H1 (cell line): ENCODE data around the gene SH2D1B. TPM values are rescaled to one million over a fixed set of nuclear protein-coding genes. Genes with fewer than 3 reads are reported as not detected.

ENCODE experiments used
- CTCF ChIA-PET: fragments of 300-600 bp; sonication (Branson Sonifier 250); formaldehyde crosslinking; loops from one replicate; lab custom pipeline; 2021; ENCODE audit not compliant: partially characterized antibody; lab: Charles Lee
- POLR2A ChIA-PET: fragments of 300-600 bp; sonication (Branson Sonifier 250); formaldehyde crosslinking; loops from one replicate; lab custom pipeline; 2021; ENCODE audit warnings: inconsistent platforms; ENCODE audit not compliant: partially characterized antibody; lab: Charles Lee
- DNase-seq, 2 experiments: peaks; one replicate each; pipeline versions ENCODE4 v3.0.0 to v3.0.0-alpha.2; 2010 to 2022; ENCODE audit warnings: low spot score in 2 of 2, low read depth in 1 of 2, mixed read lengths in 1 of 2
- FAIRE-seq: peaks from 2 replicates; lab custom pipeline; 2011; peaks lifted over from hg19 to GRCh38; lab: Jason Lieb, UNC
- H2AFZ ChIP-seq: 2 replicates; pipeline ENCODE4 v1.8.1; 2012; ENCODE audit warnings: low read length, inconsistent platforms
- H2AK5ac ChIP-seq: 2 replicates; pipeline ENCODE4 v1.6.1; 2013; ENCODE audit warnings: low read depth, low read length
- H2BK120ac ChIP-seq: replicated peaks from 2 replicates; pipeline ENCODE3; 2013; ENCODE audit warnings: low read depth, low read length, inconsistent platforms
- H2BK12ac ChIP-seq: 2 replicates; pipeline ENCODE4 v1.6.1; 2013; ENCODE audit warnings: low read depth, low read length
- H2BK15ac ChIP-seq: 2 replicates; pipeline ENCODE4 v1.6.1; 2013; ENCODE audit warnings: low read length
- H2BK20ac ChIP-seq: 2 replicates; pipeline ENCODE4 v1.6.1; 2013; ENCODE audit warnings: low read length
- H2BK5ac ChIP-seq: 2 replicates; pipeline ENCODE4 v1.6.1; 2013; ENCODE audit warnings: low read depth, low read length
- H3K14ac ChIP-seq: 2 replicates; pipeline ENCODE4 v1.6.1; 2013; ENCODE audit warnings: inconsistent platforms; ENCODE audit not compliant: insufficient read length
- H3K18ac ChIP-seq: 2 replicates; pipeline ENCODE4 v1.6.1; 2013; ENCODE audit warnings: low read length; ENCODE audit errors: extremely low read depth
- H3K23ac ChIP-seq: 2 replicates; pipeline ENCODE4 v1.6.1; 2013; ENCODE audit warnings: inconsistent platforms; ENCODE audit not compliant: insufficient read length
- H3K23me2 ChIP-seq: 2 replicates; pipeline ENCODE4 v1.6.1; 2013; ENCODE audit warnings: low read depth, low read length
- H3K27ac ChIP-seq: 2 replicates; pipeline ENCODE4 v1.6.1; 2011; ENCODE audit warnings: low read depth, low read length, inconsistent platforms
- H3K27me3 ChIP-seq, 4 experiments: replicated peaks in 1 of 4; 1 replicate in 1 of 4; 2 replicates in 3 of 4; pipeline versions ENCODE4 v1.6.1 to v1.8.1; 2011 to 2013; ENCODE audit warnings: low read length in 3 of 4, mild to moderate bottlenecking in 3 of 4, inconsistent platforms in 2 of 4, mixed read lengths in 2 of 4, moderate library complexity in 1 of 4; ENCODE audit not compliant: control insufficient read depth in 3 of 4, insufficient read depth in 3 of 4; ENCODE audit errors: extremely low read depth in 1 of 4
- H3K36me3 ChIP-seq, 4 experiments: 2 replicates each; pipeline versions ENCODE4 v1.6.1 to v1.8.1; 2011 to 2013; ENCODE audit warnings: mild to moderate bottlenecking in 4 of 4, low read length in 3 of 4, moderate library complexity in 2 of 4, control low read depth in 1 of 4, inconsistent platforms in 1 of 4; ENCODE audit not compliant: insufficient read depth in 4 of 4, control insufficient read depth in 2 of 4
- H3K4ac ChIP-seq: replicated peaks from 2 replicates; pipeline ENCODE3; 2013; ENCODE audit warnings: low read length, low read depth, mixed read lengths, inconsistent platforms; ENCODE audit not compliant: insufficient read length
- H3K4me1 ChIP-seq, 4 experiments: replicated peaks in 1 of 4; 1 replicate in 1 of 4; 2 replicates in 3 of 4; pipeline versions ENCODE4 v1.6.1 to v1.8.1; 2011 to 2013; ENCODE audit warnings: low read length in 3 of 4, inconsistent platforms in 2 of 4, mixed read lengths in 1 of 4; ENCODE audit not compliant: insufficient read depth in 4 of 4, control insufficient read depth in 3 of 4
- H3K4me2 ChIP-seq, 2 experiments: 2 replicates each; pipeline versions ENCODE4 v1.6.1 to v1.8.1; 2011 to 2013; ENCODE audit warnings: low read depth in 2 of 2, low read length in 2 of 2, control low read depth in 1 of 2, inconsistent platforms in 1 of 2, mild to moderate bottlenecking in 1 of 2; ENCODE audit not compliant: insufficient read depth in 1 of 2
- H3K4me3 ChIP-seq, 4 experiments: fragments of 200-600, 300-600 bp in 1 of 4; sonication (generic), shearing (Covaris generic), sonication (Bioruptor Twin) in 1 of 4; 2 replicates each; pipeline versions ENCODE4 v1.5.1 to v1.8.1; 2011 to 2016; ENCODE audit warnings: low read length in 4 of 4, low read depth in 3 of 4, control low read depth in 2 of 4, inconsistent platforms in 2 of 4, mild to moderate bottlenecking in 2 of 4, mixed read lengths in 1 of 4, moderate library complexity in 1 of 4; ENCODE audit not compliant: insufficient read depth in 2 of 4; ENCODE audit errors: extremely low read depth in 1 of 4
- H3K56ac ChIP-seq: replicated peaks from 2 replicates; pipeline ENCODE3; 2013; ENCODE audit warnings: low read depth, mild to moderate bottlenecking, mixed read lengths, low read length, inconsistent platforms; ENCODE audit not compliant: insufficient read length
- H3K79me1 ChIP-seq: 2 replicates; pipeline ENCODE4 v1.6.1; 2013; ENCODE audit warnings: low read depth, low read length, control low read depth
- H3K79me2 ChIP-seq, 2 experiments: 2 replicates each; pipeline versions ENCODE4 v1.6.1 to v1.8.1; 2012 to 2013; ENCODE audit warnings: low read length in 2 of 2, mild to moderate bottlenecking in 2 of 2, inconsistent platforms in 1 of 2; ENCODE audit not compliant: insufficient read depth in 2 of 2, control insufficient read depth in 1 of 2
- H3K9ac ChIP-seq, 4 experiments: replicated peaks in 1 of 4; 1 replicate in 1 of 4; 2 replicates in 3 of 4; pipeline versions ENCODE4 v1.6.1 to v1.8.1; 2011 to 2013; ENCODE audit warnings: low read depth in 3 of 4, low read length in 3 of 4, control low read depth in 2 of 4, mild to moderate bottlenecking in 2 of 4, moderate library complexity in 2 of 4, inconsistent platforms in 1 of 4; ENCODE audit errors: extremely low read depth in 1 of 4
- H3K9me3 ChIP-seq, 2 experiments: 2 replicates each; pipeline versions ENCODE4 v1.6.1 to v1.8.1; 2012 to 2013; ENCODE audit warnings: mild to moderate bottlenecking in 2 of 2, moderate library complexity in 2 of 2, control low read depth in 1 of 2, inconsistent platforms in 1 of 2, low read depth in 1 of 2, low read length in 1 of 2, mixed read lengths in 1 of 2; ENCODE audit not compliant: insufficient read depth in 2 of 2
- H4K20me1 ChIP-seq, 2 experiments: replicated peaks in 1 of 2; 2 replicates each; pipeline versions ENCODE3 to v1.8.1; 2011 to 2013; ENCODE audit warnings: inconsistent platforms in 2 of 2, low read length in 2 of 2, mild to moderate bottlenecking in 1 of 2; ENCODE audit not compliant: insufficient read depth in 2 of 2, control insufficient read depth in 1 of 2
- H4K5ac ChIP-seq: 2 replicates; pipeline ENCODE4 v1.6.1; 2013; ENCODE audit warnings: low read length, low read depth, mixed read lengths, inconsistent platforms; ENCODE audit not compliant: insufficient read length
- H4K8ac ChIP-seq: 2 replicates; pipeline ENCODE4 v1.8.0; 2013; ENCODE audit warnings: mild to moderate bottlenecking, moderate library complexity, low read length, inconsistent platforms; ENCODE audit not compliant: insufficient read depth; ENCODE audit errors: extremely low read depth
- H4K91ac ChIP-seq: replicated peaks from 2 replicates; pipeline ENCODE3; 2013; ENCODE audit warnings: low read length, mixed read lengths, inconsistent platforms; ENCODE audit not compliant: insufficient read length
- FOSL1 ChIP-seq: IDR thresholded peaks from 2 replicates; pipeline ENCODE4 v1.6.1; 2011; ENCODE audit warnings: mild to moderate bottlenecking, low read depth, low read length, moderate library complexity; ENCODE audit not compliant: insufficient read depth
- KDM4A ChIP-seq: IDR thresholded peaks from one replicate; pipeline ENCODE4 v1.7.1; 2012; ENCODE audit warnings: low read depth, mild to moderate bottlenecking, moderate library complexity, low read length, inconsistent platforms; ENCODE audit not compliant: severe bottlenecking
- RBBP5 ChIP-seq: IDR thresholded peaks from 2 replicates; pipeline ENCODE4 v1.7.1; 2012; ENCODE audit warnings: low read depth, mild to moderate bottlenecking, inconsistent platforms, low read length, moderate library complexity, borderline replicate concordance
- SP1 ChIP-seq: IDR thresholded peaks from 2 replicates; pipeline ENCODE4 v1.6.1; 2011; ENCODE audit warnings: low read depth, low read length
- SP2 ChIP-seq: IDR thresholded peaks from 2 replicates; pipeline ENCODE4 v1.6.1; 2012; ENCODE audit warnings: mild to moderate bottlenecking, low read length, inconsistent platforms
- WGBS, 2 experiments: shearing (Covaris generic) in 1 of 2; methylation state at CpG; one replicate each; pipeline versions ENCODE4 v1.1.6 to v1.1.7; 2013 to 2015; ENCODE audit warnings: low lambda C conversion rate in 2 of 2, mixed read lengths in 2 of 2, inconsistent platforms in 1 of 2, low coverage in 1 of 2, missing lambda C conversion rate in 1 of 2; ENCODE audit not compliant: insufficient replicate concordance in 2 of 2, insufficient coverage in 1 of 2, insufficient read length in 1 of 2; ENCODE audit errors: extremely low coverage in 1 of 2, missing lambda C conversion rate in 1 of 2; 5-methylcytosine and 5-hydroxymethylcytosine counted together
- polyA plus RNA-seq, 7 experiments: library from polyadenylated mRNA; depleted of rRNA in 3 of 7; stranded (reverse) in 5 of 7; unstranded in 2 of 7; fragments of >200 nt in 5 of 7; fragments of 200-250 nt in 2 of 7; gene quantifications; 1 replicate in 5 of 7; 2 replicates in 1 of 7; 4 replicates in 1 of 7; pipeline versions ENCODE4 v1.2.1 to v1.2.3, GENCODE V29; 2011 to 2013; ENCODE audit warnings: missing spikeins in 2 of 7, mixed read lengths in 2 of 7
- total RNA-seq: library from RNA; stranded (reverse); fragmentation: NEBNext Ultra II Directional; extraction: Animal tissue kit (Norgen Biotek cat#: 25700); gene quantifications from 2 replicates; pipeline ENCODE4 v1.2.1, GENCODE V29; 2021

Gene SH2D1B
- total and polyA plus RNA-seq, 2 of the 8 experiments (the other 6 are each of a cell fraction or from before 2014, with no cell fraction given): not detected

DNA sequence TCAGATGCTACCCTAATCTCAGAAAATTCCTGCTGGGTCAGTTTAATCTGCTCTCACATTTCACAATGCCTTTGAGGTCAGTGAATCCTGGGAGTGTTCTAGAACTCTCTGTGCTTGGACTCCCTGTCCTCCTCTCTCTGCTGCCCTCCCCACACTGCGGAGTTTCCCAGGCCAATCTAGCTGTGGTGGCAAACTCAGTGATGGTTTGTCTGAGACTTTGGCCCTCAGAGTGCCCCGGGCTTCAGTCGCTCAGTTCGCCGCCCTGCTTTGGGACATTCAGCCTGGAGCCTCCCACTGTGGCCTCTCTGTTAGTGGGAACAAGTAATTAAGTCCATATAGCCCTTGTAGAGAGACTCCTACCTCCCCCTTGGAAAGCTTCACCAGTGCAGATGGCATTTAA, 23.3 kb downstream of the SH2D1B start:
- no peak overlapping the region for H3K56ac ChIP-seq
- ChIA-PET POLR2A (interaction anchor here (0.9 kb wide), 1 partner anchor 326 kb away, joined by 3 read pairs; no protein-coding TSS in a partner anchor), CTCF (interaction anchor here (1.1 to 6.4 kb wide), 8 partner anchors 10 to 351 kb away, joined by 3 to 46 read pairs (median 8); no protein-coding TSS in a partner anchor)
- H2BK120ac ChIP-seq: no peak overlapping the region
- no peak overlapping the region for H3K23ac ChIP-seq
- H3K79me1 ChIP-seq: no peaks in the 10 kb centered on the region
- TF ChIP-seq RBBP5 (no peak), SP1 (no peak), KDM4A (no peak), SP2 (no peak), FOSL1 (no peak)
- no peak overlapping the region for H2AFZ ChIP-seq
- no peak overlapping the region for H3K4me2 ChIP-seq
- H4K91ac ChIP-seq: no peak overlapping the region
- H3K9ac ChIP-seq: no peak overlapping the region
- DNase-seq (peak in 1 of 2 experiments; percentile 42), FAIRE-seq (no peak)
- H2BK15ac ChIP-seq: no peak overlapping the region
- H2BK5ac ChIP-seq: no peak overlapping the region
- no peak overlapping the region for H3K18ac ChIP-seq
- H3K27me3 ChIP-seq: no peaks in the 10 kb centered on the region
- no peak overlapping the region; the same call in 1 of the 2 replicates for H4K8ac ChIP-seq
- no peak overlapping the region for H3K4me3 ChIP-seq
- no peaks in the 10 kb centered on the region for H3K23me2 ChIP-seq
- H3K9me3 ChIP-seq: no peaks in the 10 kb centered on the region
- peaks cover 0 to 6% (median 1%) of the 10 kb centered on the region in 4 experiments; a peak in 4 of 7 replicates for H3K4me1 ChIP-seq
- WGBS, 2 experiments: 93% methylated on average over 5 of the region's 5 CpGs; no CpG with 5 or more reads in 1 of the 2 experiments
- H2AK5ac ChIP-seq: no peak overlapping the region
- no peaks in the 10 kb centered on the region for H4K20me1 ChIP-seq
- H3K36me3 ChIP-seq: 0 out of 8 replicates have a peak, but pooled peaks cover 0 to under 1% (median under 1%) of the 10 kb centered on the region in 4 experiments
- H3K14ac ChIP-seq: no peak overlapping the region
- H3K4ac ChIP-seq: no peak overlapping the region
- H2BK12ac ChIP-seq: no peak overlapping the region
- H3K27ac ChIP-seq: no peak overlapping the region
- no peaks in the 10 kb centered on the region for H3K79me2 ChIP-seq
- H2BK20ac ChIP-seq: no peak overlapping the region
- no peak overlapping the region for H4K5ac ChIP-seq
